Neutrophil (primary cell): ENCODE results near the gene ITPKC.

Source experiments
- H3K27ac ChIP-seq: fragments of 200-600 bp; sonication (generic); 2 replicates; pipeline ENCODE4 v1.5.1; 2016; ENCODE audit warnings: mild to moderate bottlenecking, moderate library complexity
- H3K27me3 ChIP-seq: fragments of 200-600 bp; sonication (generic); 2 replicates; pipeline ENCODE4 v1.6.0; 2016; ENCODE audit warnings: mild to moderate bottlenecking
- H3K36me3 ChIP-seq: fragments of 200-600 bp; sonication (generic); 2 replicates; pipeline ENCODE4 v1.5.1; 2017
- H3K4me1 ChIP-seq, 2 experiments: fragments of 200-600 bp in 1 of 2; sonication (generic) in 1 of 2; 1 replicate in 1 of 2; 2 replicates in 1 of 2; pipeline versions ENCODE4 v1.5.1 to v1.6.1; 2013 to 2016; ENCODE audit warnings: low read depth in 1 of 2, low read length in 1 of 2, mild to moderate bottlenecking in 1 of 2, moderate library complexity in 1 of 2; ENCODE audit not compliant: control insufficient read depth in 1 of 2, insufficient read depth in 1 of 2
- H3K4me3 ChIP-seq, 2 experiments: fragments of 200-600 bp in 1 of 2; sonication (generic) in 1 of 2; 1 replicate in 1 of 2; 2 replicates in 1 of 2; pipeline ENCODE4 v1.5.1; 2013 to 2016; ENCODE audit warnings: low read depth in 1 of 2, low read length in 1 of 2, mild to moderate bottlenecking in 1 of 2, moderate library complexity in 1 of 2
- H3K9me3 ChIP-seq: fragments of 200-600 bp; sonication (generic); 2 replicates; pipeline ENCODE4 v1.5.1; 2016
- TF ChIP-seq, protein P1 (sequence below): fragments of 200-600 bp; sonication (generic); IDR thresholded peaks from 2 replicates; pipeline ENCODE4 v1.5.1; 2016; ENCODE audit warnings: antibody characterized with exemption

The ITPKC gene

GRCh38 chr19:40702337-40703012 is 14.4 kb upstream of the ITPKC start:
- H3K27ac ChIP-seq, result no peak overlapping the region
- no peaks in the 10 kb centered on the region for H3K27me3 ChIP-seq
- TF ChIP-seq, protein P1, sequence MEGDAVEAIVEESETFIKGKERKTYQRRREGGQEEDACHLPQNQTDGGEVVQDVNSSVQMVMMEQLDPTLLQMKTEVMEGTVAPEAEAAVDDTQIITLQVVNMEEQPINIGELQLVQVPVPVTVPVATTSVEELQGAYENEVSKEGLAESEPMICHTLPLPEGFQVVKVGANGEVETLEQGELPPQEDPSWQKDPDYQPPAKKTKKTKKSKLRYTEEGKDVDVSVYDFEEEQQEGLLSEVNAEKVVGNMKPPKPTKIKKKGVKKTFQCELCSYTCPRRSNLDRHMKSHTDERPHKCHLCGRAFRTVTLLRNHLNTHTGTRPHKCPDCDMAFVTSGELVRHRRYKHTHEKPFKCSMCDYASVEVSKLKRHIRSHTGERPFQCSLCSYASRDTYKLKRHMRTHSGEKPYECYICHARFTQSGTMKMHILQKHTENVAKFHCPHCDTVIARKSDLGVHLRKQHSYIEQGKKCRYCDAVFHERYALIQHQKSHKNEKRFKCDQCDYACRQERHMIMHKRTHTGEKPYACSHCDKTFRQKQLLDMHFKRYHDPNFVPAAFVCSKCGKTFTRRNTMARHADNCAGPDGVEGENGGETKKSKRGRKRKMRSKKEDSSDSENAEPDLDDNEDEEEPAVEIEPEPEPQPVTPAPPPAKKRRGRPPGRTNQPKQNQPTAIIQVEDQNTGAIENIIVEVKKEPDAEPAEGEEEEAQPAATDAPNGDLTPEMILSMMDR, result no peak
- peaks cover 81% of the 10 kb centered on the region for H3K36me3 ChIP-seq
- no peak overlapping the region for H3K4me3 ChIP-seq
- H3K9me3 ChIP-seq, result no peaks in the 10 kb centered on the region
- H3K4me1 ChIP-seq, result no peaks in the 10 kb centered on the region

DNA sequence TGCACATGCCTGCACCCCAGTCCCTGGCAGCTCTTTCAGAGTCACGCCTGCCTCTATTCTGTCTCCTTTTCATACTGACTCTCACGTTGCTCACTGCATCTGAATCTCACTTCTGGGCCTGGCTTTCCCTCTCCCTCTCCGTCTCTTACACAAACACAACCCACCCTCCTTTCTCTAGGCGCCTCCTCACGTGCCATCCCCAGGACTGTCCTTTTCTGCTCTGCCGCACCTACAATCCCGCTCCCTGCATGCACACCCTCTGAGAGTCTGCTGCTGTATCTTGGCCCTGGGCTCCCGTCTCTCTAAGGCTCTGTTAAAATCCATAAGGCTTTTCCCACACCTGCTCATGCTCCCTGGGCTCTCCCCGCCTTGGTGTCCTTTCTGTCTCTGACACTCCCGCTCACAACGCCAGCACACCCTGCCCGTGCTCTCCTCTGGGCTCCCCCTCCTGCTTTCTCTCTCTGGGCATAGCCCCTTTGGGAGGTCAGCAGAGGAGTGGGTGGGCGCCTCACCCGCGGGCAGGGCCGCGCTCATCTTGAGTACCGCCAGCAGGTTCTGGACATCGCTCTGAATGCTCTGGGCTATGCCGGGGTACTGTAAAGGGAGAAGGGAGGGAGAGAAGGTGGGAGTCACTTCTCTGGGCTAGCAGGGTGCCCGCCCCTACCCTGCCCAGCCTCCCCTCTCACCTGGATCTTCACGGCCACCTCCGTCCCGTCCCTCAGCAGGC is 13.7 kb upstream of the ITPKC start:
- Histone ChIP-seq H3K36me3 (peaks cover 88% of the 10 kb centered on the region), H3K9me3 (no peaks in the 10 kb centered on the region), H3K4me1 (no peaks in the 10 kb centered on the region), H3K4me3 (no peak overlapping the region), H3K27me3 (no peaks in the 10 kb centered on the region), H3K27ac (no peak overlapping the region)
- TF ChIP-seq, protein P1, result no peak

DNA sequence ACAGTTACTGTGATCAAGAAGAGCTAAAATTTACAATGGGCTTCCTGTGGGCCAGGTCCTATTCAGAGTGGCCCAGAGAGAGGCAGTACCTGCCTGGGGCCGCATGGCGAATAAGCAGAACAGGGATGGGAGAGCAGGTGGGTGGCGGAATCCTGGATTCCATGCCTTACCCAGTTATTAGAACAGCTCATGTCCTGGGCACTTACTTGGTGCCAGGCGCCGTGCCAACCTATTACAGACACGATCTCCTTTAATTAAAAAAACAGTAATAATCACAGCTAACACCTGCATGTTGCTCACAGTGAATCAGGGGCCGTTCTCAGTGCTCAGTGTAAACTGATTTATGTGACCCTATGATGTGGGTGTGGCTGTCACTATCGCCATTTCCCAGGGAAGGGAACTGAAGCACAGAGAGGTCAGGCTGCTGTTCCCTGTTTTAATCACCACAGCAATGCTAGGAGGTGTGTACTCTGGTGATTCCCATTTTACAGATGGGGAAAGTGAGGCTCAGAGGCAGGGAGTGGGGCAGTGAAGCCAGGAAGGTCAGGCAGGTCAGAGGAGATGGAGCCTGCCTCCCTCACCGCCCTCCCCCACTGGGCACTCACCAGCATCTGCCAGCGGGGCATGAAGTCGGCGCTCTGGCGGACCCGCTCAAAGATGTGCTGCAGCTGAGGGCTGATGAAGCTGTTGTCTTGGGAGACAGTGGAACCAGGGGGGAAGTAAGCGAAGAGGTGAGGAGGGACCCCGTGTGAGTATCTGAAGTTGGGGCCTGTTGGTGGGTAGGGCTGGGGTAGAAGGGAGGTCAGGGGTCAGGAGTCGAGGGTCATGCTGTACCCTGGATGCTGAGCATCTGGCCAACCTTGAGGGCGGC is 12.2 kb upstream of the ITPKC start:
- no peak overlapping the region for H3K4me3 ChIP-seq
- H3K27me3 ChIP-seq, result no peaks in the 10 kb centered on the region
- TF ChIP-seq, protein P1, result no peak
- H3K4me1 ChIP-seq, result no peaks in the 10 kb centered on the region
- H3K9me3 ChIP-seq, result no peaks in the 10 kb centered on the region
- H3K36me3 ChIP-seq, result peaks cover 97% of the 10 kb centered on the region
- no peak overlapping the region for H3K27ac ChIP-seq

DNA sequence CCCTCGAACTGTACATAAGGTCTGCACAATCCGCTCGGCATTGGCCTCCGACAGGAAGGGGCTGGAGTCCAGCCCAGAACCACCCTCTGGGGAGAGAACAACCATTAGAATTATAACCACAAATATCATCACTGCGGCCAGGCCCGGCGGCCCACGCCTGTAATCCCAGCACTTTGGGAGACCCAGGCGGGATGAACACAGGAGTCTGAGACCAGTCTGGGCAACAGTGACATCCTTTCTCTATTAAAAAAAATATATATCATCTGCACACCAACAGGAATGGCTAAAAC is 11.6 kb upstream of the ITPKC start:
- peaks cover 97% of the 10 kb centered on the region for H3K36me3 ChIP-seq
- no peaks in the 10 kb centered on the region for H3K9me3 ChIP-seq
- H3K4me3 ChIP-seq, result no peak overlapping the region
- peaks cover 0 to 3% of the 10 kb centered on the region in 2 experiments for H3K4me1 ChIP-seq
- TF ChIP-seq, protein P1, result no peak
- H3K27ac ChIP-seq, result no peak overlapping the region
- no peaks in the 10 kb centered on the region for H3K27me3 ChIP-seq

GRCh38 chr19:40705950-40706619 is 10.8 kb upstream of the ITPKC start:
- Histone ChIP-seq H3K27me3 (no peaks in the 10 kb centered on the region), H3K4me3 (no peak overlapping the region), H3K27ac (no peak overlapping the region), H3K9me3 (no peaks in the 10 kb centered on the region), H3K4me1 (peaks cover 0 to 3% of the 10 kb centered on the region in 2 experiments), H3K36me3 (peaks cover 95% of the 10 kb centered on the region)
- TF ChIP-seq, protein P1, result no peak
